HepG2 (cell line): ENCODE measurements around the gene LCE1E. TPM values are rescaled to one million over a fixed set of nuclear protein-coding genes. Genes with fewer than 3 reads are reported as not detected.

Experiments used
- HMGA1 ChIP-seq: sonication (generic); formaldehyde crosslinking; conservative IDR thresholded peaks from 2 replicates; pipeline ENCODE4 v1.4.0; 2020; ENCODE audit warnings: missing genetic modification reagents
- SALL1 ChIP-seq: sonication (generic); formaldehyde crosslinking; IDR thresholded peaks from 2 replicates; pipeline ENCODE4 v1.8.0; 2022; ENCODE audit warnings: mild to moderate bottlenecking, missing genetic modification reagents
- SP140L ChIP-seq: sonication (generic); formaldehyde crosslinking; IDR thresholded peaks from 2 replicates; pipeline ENCODE4 v1.4.0; 2020; ENCODE audit warnings: missing genetic modification reagents, borderline replicate concordance
- polyA plus RNA-seq, 8 experiments: library from polyadenylated mRNA; depleted of rRNA in 3 of 8; stranded (reverse) in 7 of 8; unstranded in 1 of 8; fragments of >200 nt; fragmentation: Illumina TruSeq in 4 of 8; extraction: Trizol in 4 of 8; gene quantifications; 2 replicates each; pipeline versions ENCODE4 v1.2.1 to v1.2.3, GENCODE V29; 2011 to 2016; ENCODE audit warnings: low read depth in 4 of 8, missing spikeins in 1 of 8, mixed read lengths in 1 of 8; ENCODE audit not compliant: insufficient read depth in 1 of 8
- total RNA-seq, 5 experiments: library from RNA; depleted of rRNA; stranded (reverse); fragments of >200 nt; fragmentation: Illumina TruSeq; extraction: Trizol; gene quantifications; 2 replicates each; pipeline ENCODE4 v1.2.3, GENCODE V29; 2016; ENCODE audit warnings: low read depth in 1 of 5
- TF ChIP-seq, protein P1 (sequence below): sonication (generic); formaldehyde crosslinking; IDR thresholded peaks from 2 replicates; pipeline ENCODE4 v1.5.0; 2020; ENCODE audit warnings: missing genetic modification reagents
- TF ChIP-seq, protein P2 (sequence below): sonication (generic); formaldehyde crosslinking; IDR thresholded peaks from 2 replicates; pipeline ENCODE4 v1.4.0; 2020; ENCODE audit warnings: low read depth, mild to moderate bottlenecking, missing genetic modification reagents
- TF ChIP-seq, protein P3 (sequence below): sonication (generic); formaldehyde crosslinking; IDR thresholded peaks from 2 replicates; pipeline ENCODE4 v1.4.0; 2020; ENCODE audit warnings: mild to moderate bottlenecking, missing genetic modification reagents
- TF ChIP-seq, protein P4 (sequence below): sonication (generic); formaldehyde crosslinking; IDR thresholded peaks from 2 replicates; pipeline ENCODE4 v1.9.0; 2021; ENCODE audit warnings: missing genetic modification reagents, mild to moderate bottlenecking, borderline replicate concordance

Gene LCE1E
- total and polyA plus RNA-seq, 2 of the 13 experiments (the other 11 are each of a cell fraction or from before 2014, with no cell fraction given) = 0.12 TPM; not detected in 1

DNA sequence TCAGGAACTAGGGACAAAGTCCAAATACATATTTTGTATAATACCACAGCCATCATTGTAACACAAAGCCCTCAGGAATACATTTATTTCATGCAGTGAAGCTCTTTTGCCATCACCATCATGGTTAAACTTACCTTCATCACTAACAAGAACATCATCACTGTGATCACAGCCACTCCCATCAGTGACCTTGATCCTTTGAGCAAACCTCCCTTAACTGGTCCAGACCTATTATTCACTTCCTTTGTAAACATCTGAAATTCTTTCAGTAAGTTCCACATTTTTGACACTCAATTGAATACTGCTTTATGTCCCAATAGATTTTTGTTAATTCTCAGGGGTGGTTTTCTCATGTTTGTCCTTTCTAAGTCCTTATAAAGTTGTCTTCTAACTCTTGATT, 44.4 kb upstream of the LCE1E start (continued):
- TF ChIP-seq, protein P1, sequence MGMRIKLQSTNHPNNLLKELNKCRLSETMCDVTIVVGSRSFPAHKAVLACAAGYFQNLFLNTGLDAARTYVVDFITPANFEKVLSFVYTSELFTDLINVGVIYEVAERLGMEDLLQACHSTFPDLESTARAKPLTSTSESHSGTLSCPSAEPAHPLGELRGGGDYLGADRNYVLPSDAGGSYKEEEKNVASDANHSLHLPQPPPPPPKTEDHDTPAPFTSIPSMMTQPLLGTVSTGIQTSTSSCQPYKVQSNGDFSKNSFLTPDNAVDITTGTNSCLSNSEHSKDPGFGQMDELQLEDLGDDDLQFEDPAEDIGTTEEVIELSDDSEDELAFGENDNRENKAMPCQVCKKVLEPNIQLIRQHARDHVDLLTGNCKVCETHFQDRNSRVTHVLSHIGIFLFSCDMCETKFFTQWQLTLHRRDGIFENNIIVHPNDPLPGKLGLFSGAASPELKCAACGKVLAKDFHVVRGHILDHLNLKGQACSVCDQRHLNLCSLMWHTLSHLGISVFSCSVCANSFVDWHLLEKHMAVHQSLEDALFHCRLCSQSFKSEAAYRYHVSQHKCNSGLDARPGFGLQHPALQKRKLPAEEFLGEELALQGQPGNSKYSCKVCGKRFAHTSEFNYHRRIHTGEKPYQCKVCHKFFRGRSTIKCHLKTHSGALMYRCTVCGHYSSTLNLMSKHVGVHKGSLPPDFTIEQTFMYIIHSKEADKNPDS = no peak
- TF ChIP-seq HMGA1 (CRISPR knock-in tag) (no peak), SALL1 (CRISPR knock-in tag) (no peak), SP140L (CRISPR knock-in tag) (no peak)
- TF ChIP-seq, protein P2, sequence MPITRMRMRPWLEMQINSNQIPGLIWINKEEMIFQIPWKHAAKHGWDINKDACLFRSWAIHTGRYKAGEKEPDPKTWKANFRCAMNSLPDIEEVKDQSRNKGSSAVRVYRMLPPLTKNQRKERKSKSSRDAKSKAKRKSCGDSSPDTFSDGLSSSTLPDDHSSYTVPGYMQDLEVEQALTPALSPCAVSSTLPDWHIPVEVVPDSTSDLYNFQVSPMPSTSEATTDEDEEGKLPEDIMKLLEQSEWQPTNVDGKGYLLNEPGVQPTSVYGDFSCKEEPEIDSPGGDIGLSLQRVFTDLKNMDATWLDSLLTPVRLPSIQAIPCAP = no peak
- TF ChIP-seq, protein P3, sequence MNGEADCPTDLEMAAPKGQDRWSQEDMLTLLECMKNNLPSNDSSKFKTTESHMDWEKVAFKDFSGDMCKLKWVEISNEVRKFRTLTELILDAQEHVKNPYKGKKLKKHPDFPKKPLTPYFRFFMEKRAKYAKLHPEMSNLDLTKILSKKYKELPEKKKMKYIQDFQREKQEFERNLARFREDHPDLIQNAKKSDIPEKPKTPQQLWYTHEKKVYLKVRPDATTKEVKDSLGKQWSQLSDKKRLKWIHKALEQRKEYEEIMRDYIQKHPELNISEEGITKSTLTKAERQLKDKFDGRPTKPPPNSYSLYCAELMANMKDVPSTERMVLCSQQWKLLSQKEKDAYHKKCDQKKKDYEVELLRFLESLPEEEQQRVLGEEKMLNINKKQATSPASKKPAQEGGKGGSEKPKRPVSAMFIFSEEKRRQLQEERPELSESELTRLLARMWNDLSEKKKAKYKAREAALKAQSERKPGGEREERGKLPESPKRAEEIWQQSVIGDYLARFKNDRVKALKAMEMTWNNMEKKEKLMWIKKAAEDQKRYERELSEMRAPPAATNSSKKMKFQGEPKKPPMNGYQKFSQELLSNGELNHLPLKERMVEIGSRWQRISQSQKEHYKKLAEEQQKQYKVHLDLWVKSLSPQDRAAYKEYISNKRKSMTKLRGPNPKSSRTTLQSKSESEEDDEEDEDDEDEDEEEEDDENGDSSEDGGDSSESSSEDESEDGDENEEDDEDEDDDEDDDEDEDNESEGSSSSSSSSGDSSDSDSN = no peak
- TF ChIP-seq, protein P4, sequence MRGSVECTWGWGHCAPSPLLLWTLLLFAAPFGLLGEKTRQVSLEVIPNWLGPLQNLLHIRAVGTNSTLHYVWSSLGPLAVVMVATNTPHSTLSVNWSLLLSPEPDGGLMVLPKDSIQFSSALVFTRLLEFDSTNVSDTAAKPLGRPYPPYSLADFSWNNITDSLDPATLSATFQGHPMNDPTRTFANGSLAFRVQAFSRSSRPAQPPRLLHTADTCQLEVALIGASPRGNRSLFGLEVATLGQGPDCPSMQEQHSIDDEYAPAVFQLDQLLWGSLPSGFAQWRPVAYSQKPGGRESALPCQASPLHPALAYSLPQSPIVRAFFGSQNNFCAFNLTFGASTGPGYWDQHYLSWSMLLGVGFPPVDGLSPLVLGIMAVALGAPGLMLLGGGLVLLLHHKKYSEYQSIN (CRISPR knock-in tag) = no peak
